Measurements from ENCODE around the gene FRMD5.

FRMD5 gene

DNA sequence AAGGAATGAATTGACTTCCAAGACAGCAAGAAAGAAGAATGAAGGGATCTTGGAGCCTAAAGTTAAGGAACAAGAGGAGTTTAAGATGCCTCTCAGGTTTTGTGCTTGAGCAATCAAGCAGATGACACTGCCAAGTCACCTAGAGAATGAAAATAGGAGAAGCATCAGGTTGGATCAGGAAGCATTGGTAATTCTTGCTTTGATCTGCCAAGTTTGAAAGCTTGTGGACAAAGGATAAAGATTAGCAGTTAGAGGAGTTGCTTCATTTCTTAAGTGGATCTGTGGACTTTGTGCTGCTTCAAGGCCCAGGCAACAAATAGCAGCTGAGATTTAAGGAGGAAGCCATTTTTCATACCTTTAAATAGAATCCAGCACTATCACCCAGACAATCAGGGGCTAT, 35.6 kb downstream of the FRMD5 start:
- DNase-seq = no peak

GRCh38 chr15:44158111-44158510, 37.0 kb downstream of the FRMD5 start:
- DNase-seq = no peak

GRCh38 chr15:44157679-44158078, 37.4 kb downstream of the FRMD5 start:
- DNase-seq = no peak

DNA sequence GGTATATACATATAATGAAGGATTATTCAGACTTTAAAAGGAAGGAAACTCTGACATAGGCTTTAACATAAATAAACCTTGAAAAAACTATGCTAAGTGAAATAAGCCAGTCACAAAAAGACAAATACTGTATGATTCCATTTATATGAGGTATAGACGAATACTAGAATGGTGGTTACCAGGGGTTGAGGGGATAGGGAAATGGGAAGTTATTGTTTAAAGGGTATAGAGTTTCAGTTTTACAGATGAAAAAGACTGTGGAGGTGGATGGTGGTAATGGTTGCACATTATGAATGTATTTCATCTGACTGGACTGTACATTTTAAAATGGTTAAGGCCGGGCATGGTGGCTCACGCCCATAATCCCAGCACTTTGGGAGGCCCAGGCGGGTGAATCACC, 41.7 kb downstream of the FRMD5 start:
- no peak for DNase-seq

GRCh38 chr15:44149224-44149623, 45.8 kb downstream of the FRMD5 start:
- no peak for DNase-seq

GRCh38 chr15:44148580-44148979, 46.5 kb downstream of the FRMD5 start:
- no peak for DNase-seq

- DNase-seq = no peak
Observed at GRCh38 chr15:44147636-44148035, 47.4 kb downstream of the FRMD5 start.

GRCh38 chr15:44145495-44145894, 49.6 kb downstream of the FRMD5 start:
- DNase-seq = no peak

DNA sequence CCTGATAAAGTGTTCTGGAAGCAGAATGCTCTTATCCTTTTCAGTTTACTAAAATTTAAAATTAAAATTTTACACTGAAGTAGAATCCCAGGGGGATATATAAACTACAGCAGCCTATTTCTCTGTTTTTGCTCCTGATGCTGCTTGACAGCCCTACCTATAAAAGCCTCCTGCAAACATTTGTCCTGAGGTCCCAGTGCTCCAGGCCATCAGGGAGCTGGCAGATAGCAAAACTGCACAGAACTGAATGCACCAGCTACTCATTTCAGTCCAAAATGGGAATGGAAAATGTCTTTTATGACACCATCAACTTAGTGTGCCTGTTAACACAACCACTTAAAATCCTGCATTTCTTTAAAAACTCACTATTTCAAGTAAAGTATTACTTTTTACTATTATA, 50.1 kb downstream of the FRMD5 start:
- DNase-seq = no peak

DNA sequence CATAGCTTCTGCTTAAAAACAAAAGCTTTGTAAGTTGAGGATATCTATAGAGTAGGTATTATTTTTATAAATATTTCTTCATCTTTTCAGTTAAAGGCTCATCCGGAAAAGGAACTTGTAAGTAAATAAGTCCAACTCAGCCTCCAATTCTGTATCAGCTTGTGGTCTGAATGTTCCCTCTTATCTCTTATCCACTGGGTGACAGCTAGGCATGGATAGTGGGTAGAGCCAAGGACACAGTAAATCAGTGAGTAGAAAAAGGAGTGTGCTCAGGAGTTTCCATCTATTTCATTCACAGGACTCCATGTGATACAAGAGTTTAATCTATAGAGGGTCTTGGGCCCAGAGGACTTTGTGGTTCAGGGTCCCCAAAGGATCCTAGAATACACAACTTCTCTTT, 50.9 kb downstream of the FRMD5 start:
- DNase-seq = no peak

DNA sequence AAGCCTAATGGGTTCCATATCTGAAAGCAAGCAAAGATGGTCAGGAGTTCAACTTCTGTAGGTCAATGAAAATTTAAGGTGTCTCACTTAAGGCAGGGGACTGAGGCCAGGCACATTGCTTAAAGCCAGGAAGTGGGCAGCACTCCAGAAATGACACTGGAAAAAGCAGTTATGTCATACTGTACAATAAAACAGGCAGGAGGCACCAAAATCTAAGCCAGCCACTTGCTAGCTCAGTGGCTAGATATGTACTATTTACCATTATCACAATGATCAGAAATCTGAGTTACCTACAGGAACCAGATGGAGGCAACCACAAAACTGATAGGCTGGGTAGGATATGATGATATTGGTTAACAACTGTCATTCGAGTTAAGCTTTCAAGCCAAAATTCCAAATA, 57.3 kb downstream of the FRMD5 start:
- DNase-seq = no peak

GRCh38 chr15:44136991-44137477, 58.0 kb downstream of the FRMD5 start:
- no peak for DNase-seq

- DNase-seq = no peak
Observed at GRCh38 chr15:44132057-44132456, 63.0 kb downstream of the FRMD5 start.

- no peak for DNase-seq
Observed at GRCh38 chr15:44130778-44131177, 64.3 kb downstream of the FRMD5 start.

- no peak for DNase-seq
Observed at GRCh38 chr15:44129911-44130310, 65.2 kb downstream of the FRMD5 start.

GRCh38 chr15:44128443-44128842, 66.6 kb downstream of the FRMD5 start:
- DNase-seq = no peak

GRCh38 chr15:44125879-44126278, 69.2 kb downstream of the FRMD5 start:
- no peak for DNase-seq

- DNase-seq = no peak
Observed at GRCh38 chr15:44102675-44103254, 92.3 kb downstream of the FRMD5 start.

- no peak for DNase-seq
Observed at GRCh38 chr15:44101944-44102343, 93.1 kb downstream of the FRMD5 start.

- DNase-seq = no peak
Observed at GRCh38 chr15:44101286-44101685, 93.8 kb downstream of the FRMD5 start.

DNA sequence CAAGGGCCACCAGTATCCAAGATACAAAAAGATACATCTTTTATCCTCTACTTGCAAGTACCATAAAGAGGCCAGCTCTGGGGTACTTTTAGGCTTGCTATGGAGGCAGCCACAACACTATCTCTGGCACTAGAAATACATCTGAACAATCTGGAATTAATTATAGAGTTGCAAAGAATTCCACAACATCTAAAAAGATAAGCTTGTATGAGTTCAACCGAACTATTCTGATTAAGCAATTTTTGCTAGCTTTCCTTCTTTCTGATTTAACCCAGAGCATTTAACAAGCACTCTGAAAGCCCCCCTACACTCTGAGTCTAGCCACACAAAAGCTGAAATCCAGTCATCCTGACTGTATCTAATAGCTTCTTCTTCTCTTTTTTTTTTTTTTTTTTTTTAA, 95.4 kb downstream of the FRMD5 start:
- DNase-seq = no peak

DNA sequence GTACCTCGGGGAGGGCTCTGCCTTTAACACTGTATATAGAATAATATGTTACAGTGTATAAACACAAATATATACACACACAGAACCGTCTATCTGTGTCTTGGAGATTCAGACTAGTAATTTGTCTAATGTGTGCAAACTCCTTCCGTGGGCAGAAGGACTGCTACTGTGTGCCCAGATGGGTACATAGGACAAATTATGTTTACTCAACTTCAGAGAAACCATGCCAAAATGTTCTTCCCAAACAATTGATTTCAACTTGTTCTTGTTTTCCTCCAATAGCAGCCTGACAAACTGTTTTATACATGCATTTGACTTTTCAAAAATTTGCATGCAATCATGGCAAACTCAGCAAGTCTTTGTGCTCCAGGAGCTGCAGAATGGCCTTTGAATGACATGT, 97.5 kb downstream of the FRMD5 start:
- DNase-seq = no peak

GRCh38 chr15:44096596-44096995, 98.5 kb downstream of the FRMD5 start:
- no peak for DNase-seq

DNA sequence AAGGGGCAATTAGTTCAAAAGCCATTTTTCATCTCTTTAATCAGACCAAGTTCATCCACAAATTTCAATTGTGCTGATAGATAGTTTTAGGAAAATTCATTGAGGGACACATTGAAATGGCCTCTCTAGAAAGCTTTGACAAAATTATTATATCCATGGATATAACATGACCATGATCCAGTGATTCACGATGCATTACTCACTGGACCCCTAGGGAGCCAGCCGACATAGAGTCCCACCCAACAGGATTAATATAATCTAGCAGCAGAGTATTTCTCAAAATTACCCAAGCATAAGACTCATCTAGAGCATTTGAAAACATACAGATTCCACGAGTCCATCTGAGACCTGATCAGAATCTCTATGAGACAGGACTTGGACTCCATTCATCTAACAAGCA, 100.3 kb downstream of the FRMD5 start:
- no peak for DNase-seq

- DNase-seq = no peak
Observed at GRCh38 chr15:44093836-44094235, 101.2 kb downstream of the FRMD5 start.

DNA sequence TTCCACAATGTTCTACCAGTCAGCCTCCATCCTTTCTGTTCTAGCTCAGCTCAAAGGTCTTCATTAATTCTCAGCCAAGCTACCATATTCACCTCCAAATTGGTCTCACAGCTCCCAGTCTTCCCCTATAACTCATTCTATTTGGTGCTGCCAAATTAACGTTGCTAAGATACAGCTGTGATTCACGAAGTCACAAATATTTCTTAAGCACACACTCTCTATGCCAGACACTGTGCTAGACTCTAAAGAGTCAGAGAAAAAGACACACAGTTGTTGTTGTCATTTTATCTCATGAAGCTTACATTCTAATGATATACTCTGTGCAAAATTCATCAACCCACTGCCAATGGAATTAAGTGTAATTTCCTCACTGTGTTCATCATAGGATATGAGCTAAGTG, 102.8 kb downstream of the FRMD5 start:
- no peak for DNase-seq
